Omental fat pad (tissue), 4 donors: ENCODE data around the gene TM7SF2. TPM values are rescaled to one million over a fixed set of nuclear protein-coding genes. Genes with fewer than 3 reads are reported as not detected.
"Not testable (repeated sequence)": the region's sequence is repeated elsewhere in the genome, so short reads cannot be mapped to it uniquely, and the experiment has no call there.

Source experiments
- ATAC-seq: fragments of 150-250 bp; one replicate; pipeline ENCODE4 v1.9.1; 2016; ENCODE audit warnings: mild to moderate bottlenecking, moderate library complexity; ENCODE audit not compliant: low FRiP score
- DNase-seq: peaks from one replicate; pipeline ENCODE4 v3.0.0-alpha.2; 2019; ENCODE audit warnings: low spot score
- CTCF ChIP-seq, 3 donors: fragments of 450-650 bp; IDR thresholded peaks; one replicate each; pipeline ENCODE4 v1.5.1; 2016 to 2017; ENCODE audit warnings: antibody characterized with exemption in 3 of 3, mild to moderate bottlenecking in 3 of 3, moderate library complexity in 2 of 3
- total RNA-seq, 4 donors: library from RNA; depleted of rRNA; stranded (reverse); fragments of >200 nt; gene quantifications; one replicate each; pipeline ENCODE4 v1.1.0, GENCODE V29; 2016

The TM7SF2 gene
- total RNA-seq, 4 donors from 2014 or later: 44.8 to 345 (median 88.6) TPM

- DNase-seq: no peak
- ATAC-seq: no peak
- TF ChIP-seq CTCF (IDR thresholded peaks at IDR 0.05): no peak
Observed at GRCh38 chr11:65118097-65118837, 6.6 kb downstream of the TM7SF2 start.

GRCh38 chr11:65118891-65119669 lies 7.4 kb downstream of the TM7SF2 start:
- DNase-seq, ATAC-seq: not testable (repeated sequence)

GRCh38 chr11:65119670-65119995 lies 8.0 kb downstream of the TM7SF2 start:
- DNase-seq: no peak
- no peak for ATAC-seq
- no peak for TF ChIP-seq CTCF (IDR thresholded peaks at IDR 0.05)

- no peak for DNase-seq
- no peak for TF ChIP-seq CTCF (IDR thresholded peaks at IDR 0.05)
- ATAC-seq: no peak
Observed at GRCh38 chr11:65120831-65121230, 9.2 kb downstream of the TM7SF2 start.

GRCh38 chr11:65121447-65121864 lies 9.8 kb downstream of the TM7SF2 start:
- no peak for TF ChIP-seq CTCF (IDR thresholded peaks at IDR 0.05)
- no peak for ATAC-seq
- DNase-seq: no peak

GRCh38 chr11:65121865-65122696 lies 10.4 kb downstream of the TM7SF2 start, which contains the start of the genes FAU and MRPL49:
Gene FAU, minus strand, starts transcription at chr11:65122134. Its CDS starts 321 bp downstream, at chr11:65121813.
Gene MRPL49, plus strand, starts transcription at chr11:65122321. Its CDS starts 26 bp downstream, at chr11:65122347.
- ATAC-seq (peak; percentile 88), DNase-seq (peak; percentile 94)
- TF ChIP-seq CTCF (IDR thresholded peaks at IDR 0.05): no peak
